PC-9 (cell line): ENCODE data around the gene EPB41L4A. TPM values are rescaled to one million over a fixed set of nuclear protein-coding genes. Genes with fewer than 3 reads are reported as not detected.
A peak's percentile ranks its signal among the peaks of the same experiment; 100 is the strongest.

Source experiments
- BruUV-seq: library from RNA; stranded (reverse); fragments of 400-500 nt; replicated peaks from 2 replicates; lab custom pipeline; 2021; lab: Mats Ljungman, UMichigan
- CTCF ChIA-PET: fragments of 300-600 bp; sonication (Branson Sonifier 250); formaldehyde crosslinking; loops from one replicate; lab custom pipeline; 2022; ENCODE audit warnings: antibody characterized with exemption; lab: Charles Lee
- POLR2A ChIA-PET: fragments of 300-600 bp; sonication (Branson Sonifier 250); formaldehyde crosslinking; loops from one replicate; lab custom pipeline; 2022; ENCODE audit warnings: antibody characterized with exemption; ENCODE audit not compliant: unreplicated experiment; lab: Charles Lee
- DNase-seq, 2 experiments: peaks; one replicate each; pipeline versions ENCODE4 v3.0.0 to v3.0.0-alpha.2; 2015 to 2022; ENCODE audit warnings: mixed read lengths in 1 of 2
- H2AFZ ChIP-seq: fragments of 200-600 bp; sonication (generic); 2 replicates; pipeline ENCODE4 v1.8.1; 2017; ENCODE audit warnings: antibody characterized with exemption
- H3F3A ChIP-seq: fragments of 200-600 bp; sonication (generic); 2 replicates; pipeline ENCODE4 v1.8.1; 2017; ENCODE audit warnings: antibody characterized with exemption, mild to moderate bottlenecking, low read depth; ENCODE audit not compliant: insufficient read depth
- H3K27ac ChIP-seq: fragments of 200-600 bp; sonication (generic); 2 replicates; pipeline ENCODE4 v1.6.1; 2016; ENCODE audit warnings: mixed run types
- H3K27me3 ChIP-seq: fragments of 200-600 bp; sonication (generic); 2 replicates; pipeline ENCODE4 v1.6.1; 2016; ENCODE audit warnings: low read depth, mixed run types; ENCODE audit not compliant: insufficient read depth
- H3K36me3 ChIP-seq: fragments of 200-600 bp; sonication (generic); 2 replicates; pipeline ENCODE4 v1.6.1; 2016; ENCODE audit warnings: low read depth, mixed run types
- H3K4me1 ChIP-seq: fragments of 200-600 bp; sonication (generic); replicated peaks from 2 replicates; pipeline ENCODE4 v1.6.1; 2016; ENCODE audit warnings: mixed run types; ENCODE audit not compliant: insufficient read depth
- H3K4me2 ChIP-seq: fragments of 200-600 bp; sonication (generic); 2 replicates; pipeline ENCODE4 v1.6.1; 2017; ENCODE audit warnings: mixed run types
- H3K4me3 ChIP-seq: fragments of 200-600 bp; sonication (generic); 2 replicates; pipeline ENCODE4 v1.6.1; 2016; ENCODE audit warnings: mixed run types
- H3K79me2 ChIP-seq: fragments of 200-600 bp; sonication (generic); 2 replicates; pipeline ENCODE4 v1.6.1; 2017; ENCODE audit warnings: low read depth, mixed run types
- H3K9me2 ChIP-seq: fragments of 200-600 bp; sonication (generic); 2 replicates; pipeline ENCODE4 v1.8.1; 2017; ENCODE audit warnings: mild to moderate bottlenecking; ENCODE audit not compliant: insufficient read depth
- H3K9me3 ChIP-seq: fragments of 200-600 bp; sonication (generic); 2 replicates; pipeline ENCODE4 v1.8.1; 2016; ENCODE audit warnings: low read depth; ENCODE audit not compliant: insufficient read depth
- H4K20me1 ChIP-seq: fragments of 200-600 bp; sonication (generic); 2 replicates; pipeline ENCODE4 v1.8.1; 2017; ENCODE audit not compliant: insufficient read depth
- CTCF ChIP-seq: fragments of 200-600 bp; sonication (generic); conservative IDR thresholded peaks from 2 replicates; pipeline ENCODE4 v1.6.1; 2017; ENCODE audit warnings: mixed run types, antibody characterized with exemption, mild to moderate bottlenecking, moderate library complexity
- EZH2 ChIP-seq: fragments of 200-600 bp; sonication (generic); IDR thresholded peaks from 2 replicates; pipeline ENCODE4 v1.8.0; 2017; ENCODE audit warnings: antibody characterized with exemption, low read depth
- intact Hi-C: fragments of 100-400 bp; cut with micrococcal nuclease; formaldehyde crosslinking; loops from one replicate; pipeline ENCODE4 v1.10.0; 2022; ENCODE audit not compliant: unreplicated experiment
- total RNA-seq: library from RNA; stranded (reverse); gene quantifications from 2 replicates; pipeline ENCODE4 v1.2.3, GENCODE V29; 2021

The EPB41L4A gene
- total RNA-seq, 1 experiment from 2014 or later, result 9.4 TPM

DNA sequence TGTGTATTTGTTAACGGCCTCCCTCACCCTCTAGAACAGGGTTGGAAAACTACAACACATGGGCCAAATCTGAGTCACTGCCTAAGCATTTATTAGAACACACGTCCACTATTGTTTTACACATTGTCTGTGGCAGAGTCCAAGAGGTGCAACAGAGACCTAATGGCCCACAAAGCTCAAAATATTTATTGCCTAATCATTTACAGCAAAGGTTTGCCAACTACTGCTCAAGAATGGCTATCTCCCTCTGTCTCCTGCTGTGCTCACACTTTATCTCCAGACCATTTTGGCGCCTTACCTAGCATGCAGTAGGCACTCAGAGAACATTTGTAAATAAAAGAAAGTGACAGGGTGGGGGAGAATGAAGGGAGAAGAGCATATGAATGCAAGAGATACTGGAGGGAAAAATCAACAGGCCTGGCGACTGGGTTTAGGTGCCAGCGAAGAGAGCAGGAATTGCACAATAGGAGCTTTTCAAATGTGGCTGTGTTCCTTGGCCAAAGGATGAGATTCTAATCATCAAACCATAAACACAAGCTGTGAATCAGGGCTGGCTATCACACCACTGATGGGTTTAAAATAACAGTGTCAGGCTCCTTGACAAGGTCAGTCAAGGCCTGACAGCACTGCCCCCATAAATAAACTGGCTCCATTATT is 80.3 kb downstream of the EPB41L4A start:
- H3K36me3 ChIP-seq, result no peaks in the 10 kb centered on the region
- H3K9me2 ChIP-seq, result no peaks in the 10 kb centered on the region
- H3K27me3 ChIP-seq, result no peaks in the 10 kb centered on the region
- TF ChIP-seq CTCF (no peak), EZH2 (no peak)
- intact Hi-C loops, result no loop called here
- peak; percentile 27 to 84 for DNase-seq
- H3K27ac ChIP-seq, result no peak overlapping the region
- H3K4me3 ChIP-seq, result no peak overlapping the region
- H3K9me3 ChIP-seq, result no peaks in the 10 kb centered on the region
- no peak overlapping the region for H2AFZ ChIP-seq
- H3F3A ChIP-seq, result no peaks in the 10 kb centered on the region
- ChIA-PET CTCF (no interaction called here), POLR2A (interaction anchor here (0.6 kb wide), 1 partner anchor 33 kb away, joined by 6 read pairs; no protein-coding TSS in a partner anchor)
- BruUV-seq, result no TSS peak
- no peaks in the 10 kb centered on the region for H4K20me1 ChIP-seq
- no peaks in the 10 kb centered on the region for H3K4me1 ChIP-seq
- H3K79me2 ChIP-seq, result no peaks in the 10 kb centered on the region
- no peak overlapping the region for H3K4me2 ChIP-seq

GRCh38 chr5:112333331-112333781 is 85.7 kb downstream of the EPB41L4A start:
- Histone ChIP-seq H2AFZ (no peak overlapping the region), H3K27ac (no peak overlapping the region), H4K20me1 (no peaks in the 10 kb centered on the region), H3F3A (no peaks in the 10 kb centered on the region), H3K79me2 (no peaks in the 10 kb centered on the region), H3K4me1 (no peaks in the 10 kb centered on the region), H3K4me3 (no peak overlapping the region), H3K27me3 (no peaks in the 10 kb centered on the region), H3K9me3 (no peaks in the 10 kb centered on the region), H3K36me3 (no peaks in the 10 kb centered on the region), H3K4me2 (no peak overlapping the region), H3K9me2 (no peaks in the 10 kb centered on the region)
- POLR2A ChIA-PET, result no interaction called here
- BruUV-seq, result no TSS peak
- CTCF ChIA-PET, result no interaction called here
- no peak for TF ChIP-seq EZH2
- TF ChIP-seq CTCF, result no peak
- intact Hi-C loops, result no loop called here
- no peak for DNase-seq

GRCh38 chr5:112331892-112332291 is 87.2 kb downstream of the EPB41L4A start:
- no TSS peak for BruUV-seq
- no peaks in the 10 kb centered on the region for H3K9me3 ChIP-seq
- no peak for TF ChIP-seq CTCF
- TF ChIP-seq EZH2, result no peak
- no peaks in the 10 kb centered on the region for H3K9me2 ChIP-seq
- no peaks in the 10 kb centered on the region for H3K27me3 ChIP-seq
- ChIA-PET POLR2A (interaction anchor here (0.6 to 0.7 kb wide), 2 partner anchors 62 to 82 kb away, joined by 4 to 7 read pairs; no protein-coding TSS in a partner anchor), CTCF (no interaction called here)
- no peaks in the 10 kb centered on the region for H3F3A ChIP-seq
- H3K36me3 ChIP-seq, result no peaks in the 10 kb centered on the region
- no peak overlapping the region for H3K27ac ChIP-seq
- H4K20me1 ChIP-seq, result no peaks in the 10 kb centered on the region
- no peak overlapping the region for H3K4me2 ChIP-seq
- intact Hi-C loops, result no loop called here
- no peaks in the 10 kb centered on the region for H3K4me1 ChIP-seq
- no peak for DNase-seq
- H3K79me2 ChIP-seq, result no peaks in the 10 kb centered on the region
- no peak overlapping the region for H2AFZ ChIP-seq
- H3K4me3 ChIP-seq, result no peak overlapping the region
